OCI-LY3 (cell line): ENCODE measurements around the gene HDAC4.

Experiments used
- H2AFZ ChIP-seq: fragments of 200-600, 300-600 bp; shearing (Covaris generic); 2 replicates; pipeline ENCODE4 v1.6.0; 2014; ENCODE audit warnings: antibody characterized with exemption, low read depth, low read length
- H3K27ac ChIP-seq: fragments of 200-600, 300-600 bp; sonication (generic); 2 replicates; pipeline ENCODE4 v1.5.1; 2014; ENCODE audit warnings: mild to moderate bottlenecking, low read length, moderate library complexity, mixed read lengths
- H3K27me3 ChIP-seq: fragments of 200-600, 300-600 bp; sonication (generic); 2 replicates; pipeline ENCODE4 v1.6.1; 2014; ENCODE audit warnings: low read depth, low read length, mixed read lengths
- H3K36me3 ChIP-seq: fragments of 200-600, 300-600 bp; sonication (generic); replicated peaks from 2 replicates; pipeline ENCODE3; 2014; ENCODE audit warnings: low read depth, low read length, mixed read lengths
- H3K4me1 ChIP-seq: fragments of 300-600, 200-600 bp; sonication (generic); 2 replicates; pipeline ENCODE4 v1.6.1; 2014; ENCODE audit warnings: low read length, mixed read lengths
- H3K4me2 ChIP-seq: fragments of 200-600, 300-600 bp; sonication (generic); 2 replicates; pipeline ENCODE4 v1.6.1; 2014; ENCODE audit warnings: low read length, mixed read lengths
- H3K4me3 ChIP-seq: fragments of 300-600, 200-600 bp; sonication (generic); 2 replicates; pipeline ENCODE4 v1.5.1; 2014; ENCODE audit warnings: antibody characterized with exemption, mild to moderate bottlenecking, low read length, moderate library complexity
- H3K79me2 ChIP-seq: fragments of 300-600, 200-600 bp; shearing (Covaris generic); 2 replicates; pipeline ENCODE4 v1.6.1; 2014; ENCODE audit warnings: mild to moderate bottlenecking, low read length, mixed read lengths
- H3K9ac ChIP-seq: fragments of 300-600, 200-600 bp; shearing (Covaris generic); 2 replicates; pipeline ENCODE4 v1.6.0; 2014; ENCODE audit warnings: mild to moderate bottlenecking, low read length, moderate library complexity
- H3K9me3 ChIP-seq: fragments of 200-600, 300-600 bp; shearing (Covaris generic); 2 replicates; pipeline ENCODE4 v1.6.1; 2014; ENCODE audit warnings: low read length, mixed read lengths; ENCODE audit not compliant: insufficient read depth
- H4K20me1 ChIP-seq: fragments of 200-600, 300-600 bp; sonication (generic); 2 replicates; pipeline ENCODE4 v1.6.1; 2016; ENCODE audit warnings: low read length, mixed read lengths; ENCODE audit not compliant: insufficient read depth
- EZH2phosphoT487 ChIP-seq: fragments of 200-600 bp; shearing (Covaris generic); IDR thresholded peaks from 2 replicates; pipeline ENCODE4 v1.6.1; 2018; ENCODE audit warnings: antibody characterized with exemption, mixed run types, low read depth
- TF ChIP-seq, protein P1 (sequence below): fragments of 200-600, 300-600 bp; sonication (generic); IDR thresholded peaks from 2 replicates; pipeline ENCODE4 v1.5.1; 2014; ENCODE audit warnings: antibody characterized with exemption, low read length, low read depth

HDAC4 gene

DNA sequence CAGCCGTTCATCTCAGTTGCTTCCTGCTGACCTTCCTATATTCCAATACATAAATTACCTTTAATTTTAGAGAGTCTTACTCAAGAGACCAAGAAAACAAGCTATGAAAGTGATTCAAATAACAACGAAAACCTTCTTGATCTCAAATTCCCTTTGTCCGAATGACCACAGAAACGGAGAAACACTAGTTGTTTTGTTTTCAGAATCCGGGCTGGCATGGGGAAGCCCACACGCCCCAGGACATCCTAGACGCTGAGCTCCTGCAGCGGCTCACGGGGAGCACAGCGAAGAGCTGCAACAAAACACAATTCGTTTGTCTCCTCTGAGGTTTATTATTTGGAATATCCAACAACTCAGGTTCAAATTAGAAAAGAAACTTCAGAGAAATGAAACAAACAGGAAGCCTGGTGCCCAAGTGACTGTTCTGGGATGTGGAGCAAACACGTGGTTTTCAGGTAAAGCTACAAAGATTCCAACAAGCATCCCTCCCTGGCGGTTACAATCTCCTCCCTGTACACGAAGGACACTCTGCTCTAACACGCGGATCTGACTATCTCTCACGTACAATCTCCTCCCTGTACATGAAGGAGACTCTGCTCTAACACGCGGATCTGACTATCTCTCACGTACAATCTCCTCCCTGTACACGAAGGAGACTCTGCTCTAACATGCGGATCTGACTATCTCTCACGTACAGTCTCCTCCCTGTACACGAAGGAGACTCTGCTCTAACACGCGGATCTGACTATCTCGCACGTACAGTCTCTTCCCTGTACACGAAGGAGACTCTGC lies 315.4 kb downstream of the HDAC4 start:
- Histone ChIP-seq H3K27ac (no peak overlapping the region), H3K79me2 (no peaks in the 10 kb centered on the region), H3K36me3 (no peaks in the 10 kb centered on the region), H2AFZ (no peak overlapping the region), H3K9me3 (no peaks in the 10 kb centered on the region), H4K20me1 (no peaks in the 10 kb centered on the region), H3K4me2 (no peak overlapping the region), H3K9ac (no peak overlapping the region), H3K4me1 (no peaks in the 10 kb centered on the region), H3K27me3 (no peaks in the 10 kb centered on the region), H3K4me3 (no peak overlapping the region)
- no peak for TF ChIP-seq EZH2phosphoT487
- TF ChIP-seq, protein P1, sequence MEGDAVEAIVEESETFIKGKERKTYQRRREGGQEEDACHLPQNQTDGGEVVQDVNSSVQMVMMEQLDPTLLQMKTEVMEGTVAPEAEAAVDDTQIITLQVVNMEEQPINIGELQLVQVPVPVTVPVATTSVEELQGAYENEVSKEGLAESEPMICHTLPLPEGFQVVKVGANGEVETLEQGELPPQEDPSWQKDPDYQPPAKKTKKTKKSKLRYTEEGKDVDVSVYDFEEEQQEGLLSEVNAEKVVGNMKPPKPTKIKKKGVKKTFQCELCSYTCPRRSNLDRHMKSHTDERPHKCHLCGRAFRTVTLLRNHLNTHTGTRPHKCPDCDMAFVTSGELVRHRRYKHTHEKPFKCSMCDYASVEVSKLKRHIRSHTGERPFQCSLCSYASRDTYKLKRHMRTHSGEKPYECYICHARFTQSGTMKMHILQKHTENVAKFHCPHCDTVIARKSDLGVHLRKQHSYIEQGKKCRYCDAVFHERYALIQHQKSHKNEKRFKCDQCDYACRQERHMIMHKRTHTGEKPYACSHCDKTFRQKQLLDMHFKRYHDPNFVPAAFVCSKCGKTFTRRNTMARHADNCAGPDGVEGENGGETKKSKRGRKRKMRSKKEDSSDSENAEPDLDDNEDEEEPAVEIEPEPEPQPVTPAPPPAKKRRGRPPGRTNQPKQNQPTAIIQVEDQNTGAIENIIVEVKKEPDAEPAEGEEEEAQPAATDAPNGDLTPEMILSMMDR, result no peak

DNA sequence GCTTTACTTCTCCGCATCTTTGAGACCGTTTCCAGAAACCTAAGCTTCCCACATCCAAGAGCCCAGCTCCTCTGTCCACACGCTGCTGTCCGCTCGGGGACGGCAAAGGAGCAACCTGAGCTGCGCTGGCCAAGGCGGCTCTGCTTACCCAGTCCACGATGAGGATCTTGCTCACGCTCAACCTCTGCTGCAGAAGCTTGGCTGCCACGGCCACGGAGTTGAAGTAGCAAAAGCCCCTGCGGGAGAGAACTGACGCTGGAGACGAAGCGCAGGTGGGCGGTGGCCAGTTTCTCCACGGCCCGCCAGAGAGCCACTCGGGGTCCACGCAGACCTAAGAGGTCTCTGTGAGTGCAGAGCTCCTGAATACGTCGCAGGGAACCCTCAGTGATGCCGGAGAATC lies 316.8 kb downstream of the HDAC4 start:
- H3K4me1 ChIP-seq, result no peaks in the 10 kb centered on the region
- H3K36me3 ChIP-seq, result no peaks in the 10 kb centered on the region

DNA sequence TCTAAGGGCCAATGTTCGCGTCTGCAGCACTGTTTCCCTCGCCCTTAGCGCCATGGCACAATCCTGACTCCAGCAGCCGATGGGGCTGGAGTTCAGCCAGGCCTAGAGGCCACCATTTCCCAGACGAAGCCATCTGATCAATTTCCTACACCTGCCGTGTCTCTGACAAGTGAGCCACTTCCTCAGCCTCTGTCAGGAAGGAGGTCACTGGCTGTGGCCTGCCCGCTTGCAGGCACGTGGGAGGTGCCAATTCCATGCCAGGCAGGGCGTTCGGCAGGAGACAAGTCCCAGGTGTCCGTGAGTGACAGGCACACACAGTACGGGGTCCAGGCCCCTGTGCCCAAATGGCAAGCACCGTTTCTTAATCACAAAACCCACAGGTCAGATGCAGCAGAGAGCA lies 318.4 kb downstream of the HDAC4 start:
- no peaks in the 10 kb centered on the region for H4K20me1 ChIP-seq
- no peak overlapping the region for H2AFZ ChIP-seq
- no peaks in the 10 kb centered on the region for H3K4me1 ChIP-seq
- no peak overlapping the region for H3K4me2 ChIP-seq
- no peak overlapping the region for H3K27ac ChIP-seq
- H3K27me3 ChIP-seq, result no peaks in the 10 kb centered on the region
- H3K9ac ChIP-seq, result no peak overlapping the region
- H3K36me3 ChIP-seq, result no peaks in the 10 kb centered on the region
- H3K79me2 ChIP-seq, result no peaks in the 10 kb centered on the region
- H3K4me3 ChIP-seq, result no peak overlapping the region
- no peaks in the 10 kb centered on the region for H3K9me3 ChIP-seq
- TF ChIP-seq, protein P1, result no peak
- no peak for TF ChIP-seq EZH2phosphoT487

More for the DNA sequence above, 316.8 kb downstream of the HDAC4 start:
- Histone ChIP-seq H3K4me3 (no peak overlapping the region), H3K9me3 (no peaks in the 10 kb centered on the region), H3K4me2 (no peak overlapping the region), H2AFZ (no peak overlapping the region), H3K27me3 (no peaks in the 10 kb centered on the region), H3K9ac (no peak overlapping the region), H3K27ac (no peak overlapping the region), H3K79me2 (no peaks in the 10 kb centered on the region), H4K20me1 (no peaks in the 10 kb centered on the region)
- TF ChIP-seq, protein P1, result no peak
- no peak for TF ChIP-seq EZH2phosphoT487

DNA sequence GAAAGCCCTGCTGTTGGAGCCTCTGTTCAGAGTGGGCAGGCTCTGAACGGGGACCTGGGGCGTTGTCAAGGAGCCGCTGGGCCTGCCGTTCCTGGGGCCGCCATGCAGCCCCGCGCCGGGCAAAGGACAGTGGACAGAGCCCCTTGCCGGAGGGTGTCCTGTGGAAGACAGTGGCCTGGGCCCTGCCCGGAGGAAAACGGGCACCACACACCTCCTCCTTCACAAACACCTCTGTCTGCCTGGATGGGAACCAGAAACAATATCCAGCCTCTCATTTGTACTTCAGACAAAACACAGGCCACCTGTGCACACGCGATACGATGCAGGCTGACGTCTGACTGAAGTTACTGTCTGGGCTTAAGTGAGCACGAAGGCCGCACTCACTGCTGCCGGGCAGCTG lies 319.2 kb downstream of the HDAC4 start:
- no peaks in the 10 kb centered on the region for H3K79me2 ChIP-seq
- H3K36me3 ChIP-seq, result no peaks in the 10 kb centered on the region
- no peak overlapping the region for H2AFZ ChIP-seq
- H3K4me1 ChIP-seq, result no peaks in the 10 kb centered on the region
- no peak overlapping the region for H3K27ac ChIP-seq
- no peaks in the 10 kb centered on the region for H3K27me3 ChIP-seq
- no peak overlapping the region for H3K4me3 ChIP-seq
- no peak overlapping the region for H3K9ac ChIP-seq
- no peaks in the 10 kb centered on the region for H4K20me1 ChIP-seq
- TF ChIP-seq EZH2phosphoT487, result no peak
- TF ChIP-seq, protein P1, result no peak
- H3K9me3 ChIP-seq, result no peaks in the 10 kb centered on the region
- H3K4me2 ChIP-seq, result no peak overlapping the region
